WTC11 (cell line): ENCODE results near the gene RNF169. TPM values are rescaled to one million over a fixed set of nuclear protein-coding genes. Genes with fewer than 3 reads are reported as not detected.

Source experiments
- ATAC-seq: fragments of 200-7000 bp; cut with Tn5 transposase; 2 replicates; pipeline ENCODE4 v1.10.0; 2021; ENCODE audit warnings: mild to moderate bottlenecking, moderate library complexity
- CTCF ChIA-PET: fragments of 300-600 bp; sonication (Branson Sonifier 250); formaldehyde crosslinking; loops from one replicate; lab custom pipeline; 2021; ENCODE audit warnings: antibody characterized with exemption; lab: Charles Lee
- POLR2A ChIA-PET: fragments of 350-600 bp; sonication (Branson Sonifier 250); formaldehyde crosslinking; loops from one replicate; lab custom pipeline; 2021; ENCODE audit warnings: antibody characterized with exemption; lab: Charles Lee
- DNase-seq: peaks from one replicate; pipeline ENCODE4 v3.0.0; 2021; ENCODE audit warnings: low spot score
- H3K27ac Mint-ChIP-seq: 2 replicates; pipeline ENCODE4 v1.8.0; 2021; ENCODE audit warnings: mixed read lengths
- H3K27me3 Mint-ChIP-seq: 2 replicates; pipeline ENCODE4 v1.8.0; 2021; ENCODE audit warnings: low read depth, mild to moderate bottlenecking, moderate library complexity, mixed read lengths
- H3K36me3 Mint-ChIP-seq: 2 replicates; pipeline ENCODE4 v1.8.0; 2021; ENCODE audit warnings: mixed read lengths
- H3K4me1 Mint-ChIP-seq: 2 replicates; pipeline ENCODE4 v1.8.0; 2022; ENCODE audit warnings: mixed read lengths
- H3K4me3 Mint-ChIP-seq: 2 replicates; pipeline ENCODE4 v1.8.0; 2021; ENCODE audit warnings: mild to moderate bottlenecking, moderate library complexity, mixed read lengths
- H3K9me3 Mint-ChIP-seq: 2 replicates; pipeline ENCODE4 v1.8.0; 2021; ENCODE audit warnings: mixed read lengths
- AFF4 ChIP-seq: sonication (generic); formaldehyde crosslinking; IDR thresholded peaks from 2 replicates; pipeline ENCODE4 v1.8.1; 2023; ENCODE audit warnings: mild to moderate bottlenecking, missing genetic modification reagents, borderline replicate concordance
- CBFB ChIP-seq: sonication (generic); formaldehyde crosslinking; IDR thresholded peaks from 2 replicates; pipeline ENCODE4 v1.8.1; 2022; ENCODE audit warnings: mild to moderate bottlenecking, low read depth, missing genetic modification reagents
- FOXK1 ChIP-seq: sonication (generic); formaldehyde crosslinking; IDR thresholded peaks from 2 replicates; pipeline ENCODE4 v1.8.0; 2022; ENCODE audit warnings: mild to moderate bottlenecking, moderate library complexity, missing genetic modification reagents
- HMGA2 ChIP-seq: fragments of 250-450 bp; sonication (Bioruptor Pico); IDR thresholded peaks from 2 replicates; pipeline ENCODE4 v1.4.0; 2021; ENCODE audit warnings: mild to moderate bottlenecking, moderate library complexity
- IRF1 ChIP-seq: sonication (generic); formaldehyde crosslinking; IDR thresholded peaks from 2 replicates; pipeline ENCODE4 v1.8.0; 2023; ENCODE audit warnings: missing genetic modification reagents
- MAX ChIP-seq: sonication (generic); formaldehyde crosslinking; IDR thresholded peaks from 2 replicates; pipeline ENCODE4 v1.8.0; 2022; ENCODE audit warnings: mild to moderate bottlenecking, missing genetic modification reagents
- NFATC4 ChIP-seq: fragments of 250-450 bp; sonication (Bioruptor Pico); IDR thresholded peaks from 2 replicates; pipeline ENCODE4 v1.9.0; 2021; ENCODE audit warnings: mild to moderate bottlenecking
- NFE2L1 ChIP-seq: sonication (generic); formaldehyde crosslinking; IDR thresholded peaks from 2 replicates; pipeline ENCODE4 v1.8.1; 2023; ENCODE audit warnings: missing genetic modification reagents
- NR3C1 ChIP-seq: sonication (generic); formaldehyde crosslinking; conservative IDR thresholded peaks from 2 replicates; pipeline ENCODE4 v1.8.1; 2023; ENCODE audit warnings: low read depth, mild to moderate bottlenecking, missing genetic modification reagents
- PREB ChIP-seq: sonication (generic); formaldehyde crosslinking; IDR thresholded peaks from 2 replicates; pipeline ENCODE4 v1.8.1; 2022; ENCODE audit warnings: mild to moderate bottlenecking, missing genetic modification reagents, moderate library complexity, borderline replicate concordance
- TCF7 ChIP-seq: sonication (generic); formaldehyde crosslinking; IDR thresholded peaks from 2 replicates; pipeline ENCODE4 v1.8.0; 2022; ENCODE audit warnings: mild to moderate bottlenecking, low read depth, missing genetic modification reagents, moderate library complexity
- TEAD1 ChIP-seq: sonication (generic); formaldehyde crosslinking; IDR thresholded peaks from 2 replicates; pipeline ENCODE4 v1.8.0; 2022; ENCODE audit warnings: mild to moderate bottlenecking, missing genetic modification reagents
- USF2 ChIP-seq: sonication (generic); formaldehyde crosslinking; IDR thresholded peaks from 2 replicates; pipeline ENCODE4 v1.8.1; 2023; ENCODE audit warnings: mild to moderate bottlenecking, missing genetic modification reagents, moderate library complexity
- ZBTB21 ChIP-seq: sonication (generic); formaldehyde crosslinking; IDR thresholded peaks from 2 replicates; pipeline ENCODE4 v1.8.1; 2023; ENCODE audit warnings: mild to moderate bottlenecking, missing genetic modification reagents, borderline replicate concordance
- ZNF416 ChIP-seq: fragments of 250-450 bp; sonication (Bioruptor Pico); IDR thresholded peaks from 2 replicates; pipeline ENCODE4 v1.9.0; 2021; ENCODE audit warnings: mild to moderate bottlenecking, inconsistent platforms
- total RNA-seq: library from RNA; stranded (reverse); gene quantifications from 3 replicates; pipeline ENCODE4 v1.2.3, GENCODE V29; 2021
- TF ChIP-seq, protein P1 (sequence below): sonication (generic); formaldehyde crosslinking; IDR thresholded peaks from 2 replicates; pipeline ENCODE4 v1.8.1; 2023; ENCODE audit warnings: mild to moderate bottlenecking, missing genetic modification reagents, moderate library complexity
- TF ChIP-seq, protein P2 (sequence below): sonication (generic); formaldehyde crosslinking; conservative IDR thresholded peaks from 2 replicates; pipeline ENCODE4 v1.8.1; 2022; ENCODE audit warnings: mild to moderate bottlenecking, missing genetic modification reagents
- TF ChIP-seq, protein P3 (sequence below): sonication (generic); formaldehyde crosslinking; IDR thresholded peaks from 2 replicates; pipeline ENCODE4 v1.8.0; 2022; ENCODE audit warnings: mild to moderate bottlenecking, missing genetic modification reagents
- TF ChIP-seq, protein P4 (sequence below): sonication (generic); formaldehyde crosslinking; IDR thresholded peaks from 2 replicates; pipeline ENCODE4 v1.8.1; 2023; ENCODE audit warnings: mild to moderate bottlenecking, moderate library complexity, missing genetic modification reagents

RNF169 gene
- total RNA-seq, 1 experiment from 2014 or later: 13.6 TPM

DNA sequence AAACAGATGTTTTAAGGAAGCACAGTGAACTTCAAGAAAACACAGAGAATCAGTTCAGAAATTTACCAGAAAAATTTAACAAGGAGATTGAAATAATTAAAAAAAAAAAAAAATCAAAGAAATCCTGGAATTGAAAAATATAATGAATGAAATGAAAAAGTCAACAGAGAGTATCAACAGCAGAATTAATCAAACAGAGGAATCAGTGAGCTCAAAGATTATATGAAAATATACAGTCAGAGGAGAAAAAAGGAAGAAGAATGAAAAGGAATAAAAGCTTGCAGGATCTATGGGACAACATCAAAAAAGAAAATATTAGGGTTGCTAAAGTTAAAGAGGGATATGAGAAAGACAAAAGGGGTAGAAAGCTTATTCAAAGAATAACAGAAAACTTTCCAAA is 117.9 kb downstream of the RNF169 start (continued):
- no peak for TF ChIP-seq PREB (CRISPR knock-in tag)
- TF ChIP-seq ZNF416 (CRISPR knock-in tag): no peak
- TF ChIP-seq ZBTB21: no peak
- no peak for TF ChIP-seq FOXK1
- no peak for TF ChIP-seq MAX (CRISPR knock-in tag)
- no peak for TF ChIP-seq NFE2L1 (CRISPR knock-in tag)

DNA sequence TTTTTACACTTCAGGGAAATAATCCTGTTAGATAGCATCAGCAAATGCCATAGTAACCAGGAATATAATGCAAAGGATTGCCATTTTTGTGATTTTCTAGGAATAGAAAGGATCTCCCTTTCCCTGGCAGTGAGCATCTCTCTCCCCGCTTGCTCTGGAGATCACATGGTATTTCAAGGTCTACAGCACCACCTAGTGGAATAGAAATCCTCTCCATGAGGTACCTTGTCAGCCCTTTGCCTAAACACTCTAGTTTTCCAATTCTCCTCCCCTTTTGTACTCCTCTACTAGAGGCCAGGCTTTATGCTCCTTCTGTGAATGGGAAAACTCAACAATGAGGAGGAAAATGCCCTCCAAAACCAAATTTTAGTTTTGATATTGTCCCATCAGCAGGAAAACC is 121.8 kb downstream of the RNF169 start:
- DNase-seq (no peak), ATAC-seq (peak; percentile 89)
- no peak overlapping the region for H3K27ac Mint-ChIP-seq
- H3K36me3 Mint-ChIP-seq: peaks cover 92% of the 10 kb centered on the region
- POLR2A ChIA-PET: no interaction called here
- no peak overlapping the region for H3K4me3 Mint-ChIP-seq
- no peaks in the 10 kb centered on the region for H3K4me1 Mint-ChIP-seq
- no peaks in the 10 kb centered on the region; the same call in 1 of the 2 replicates for H3K27me3 Mint-ChIP-seq
- H3K9me3 Mint-ChIP-seq: peaks cover 88% of the 10 kb centered on the region
- TF ChIP-seq, protein P1, sequence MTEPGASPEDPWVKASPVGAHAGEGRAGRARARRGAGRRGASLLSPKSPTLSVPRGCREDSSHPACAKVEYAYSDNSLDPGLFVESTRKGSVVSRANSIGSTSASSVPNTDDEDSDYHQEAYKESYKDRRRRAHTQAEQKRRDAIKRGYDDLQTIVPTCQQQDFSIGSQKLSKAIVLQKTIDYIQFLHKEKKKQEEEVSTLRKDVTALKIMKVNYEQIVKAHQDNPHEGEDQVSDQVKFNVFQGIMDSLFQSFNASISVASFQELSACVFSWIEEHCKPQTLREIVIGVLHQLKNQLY: no peak
- TF ChIP-seq NR3C1 (CRISPR knock-in tag): no peak
- TF ChIP-seq, protein P2, sequence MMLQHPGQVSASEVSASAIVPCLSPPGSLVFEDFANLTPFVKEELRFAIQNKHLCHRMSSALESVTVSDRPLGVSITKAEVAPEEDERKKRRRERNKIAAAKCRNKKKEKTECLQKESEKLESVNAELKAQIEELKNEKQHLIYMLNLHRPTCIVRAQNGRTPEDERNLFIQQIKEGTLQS: no peak
- TF ChIP-seq CBFB (CRISPR knock-in tag): no peak
- no peak for TF ChIP-seq USF2 (CRISPR knock-in tag)
- TF ChIP-seq TEAD1: no peak
- no peak for TF ChIP-seq HMGA2 (CRISPR knock-in tag)
- TF ChIP-seq TCF7 (CRISPR knock-in tag): no peak
- TF ChIP-seq, protein P3, sequence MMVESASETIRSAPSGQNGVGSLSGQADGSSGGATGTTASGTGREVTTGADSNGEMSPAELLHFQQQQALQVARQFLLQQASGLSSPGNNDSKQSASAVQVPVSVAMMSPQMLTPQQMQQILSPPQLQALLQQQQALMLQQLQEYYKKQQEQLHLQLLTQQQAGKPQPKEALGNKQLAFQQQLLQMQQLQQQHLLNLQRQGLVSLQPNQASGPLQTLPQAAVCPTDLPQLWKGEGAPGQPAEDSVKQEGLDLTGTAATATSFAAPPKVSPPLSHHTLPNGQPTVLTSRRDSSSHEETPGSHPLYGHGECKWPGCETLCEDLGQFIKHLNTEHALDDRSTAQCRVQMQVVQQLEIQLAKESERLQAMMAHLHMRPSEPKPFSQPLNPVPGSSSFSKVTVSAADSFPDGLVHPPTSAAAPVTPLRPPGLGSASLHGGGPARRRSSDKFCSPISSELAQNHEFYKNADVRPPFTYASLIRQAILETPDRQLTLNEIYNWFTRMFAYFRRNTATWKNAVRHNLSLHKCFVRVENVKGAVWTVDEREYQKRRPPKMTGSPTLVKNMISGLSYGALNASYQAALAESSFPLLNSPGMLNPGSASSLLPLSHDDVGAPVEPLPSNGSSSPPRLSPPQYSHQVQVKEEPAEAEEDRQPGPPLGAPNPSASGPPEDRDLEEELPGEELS (CRISPR knock-in tag): no peak
- no peak for TF ChIP-seq NFATC4
- TF ChIP-seq AFF4 (CRISPR knock-in tag): no peak
- TF ChIP-seq NFE2L1 (CRISPR knock-in tag): no peak
- TF ChIP-seq, protein P4, sequence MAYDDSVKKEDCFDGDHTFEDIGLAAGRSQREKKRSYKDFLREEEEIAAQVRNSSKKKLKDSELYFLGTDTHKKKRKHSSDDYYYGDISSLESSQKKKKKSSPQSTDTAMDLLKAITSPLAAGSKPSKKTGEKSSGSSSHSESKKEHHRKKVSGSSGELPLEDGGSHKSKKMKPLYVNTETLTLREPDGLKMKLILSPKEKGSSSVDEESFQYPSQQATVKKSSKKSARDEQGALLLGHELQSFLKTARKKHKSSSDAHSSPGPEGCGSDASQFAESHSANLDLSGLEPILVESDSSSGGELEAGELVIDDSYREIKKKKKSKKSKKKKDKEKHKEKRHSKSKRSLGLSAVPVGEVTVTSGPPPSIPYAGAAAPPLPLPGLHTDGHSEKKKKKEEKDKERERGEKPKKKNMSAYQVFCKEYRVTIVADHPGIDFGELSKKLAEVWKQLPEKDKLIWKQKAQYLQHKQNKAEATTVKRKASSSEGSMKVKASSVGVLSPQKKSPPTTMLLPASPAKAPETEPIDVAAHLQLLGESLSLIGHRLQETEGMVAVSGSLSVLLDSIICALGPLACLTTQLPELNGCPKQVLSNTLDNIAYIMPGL (CRISPR knock-in tag): no peak
- no peak for TF ChIP-seq IRF1 (CRISPR knock-in tag)
- TF ChIP-seq PREB (CRISPR knock-in tag): no peak
- CTCF ChIA-PET: interaction anchor here (1.0 to 1.6 kb wide), 2 partner anchors 168 to 169 kb away, joined by 4 to 5 read pairs; no protein-coding TSS in a partner anchor
